ENCODE data around the gene UMPS.

Gene UMPS

GRCh38 chr3:124763644-124764358 is 33.5 kb downstream of the UMPS start:
- Histone ChIP-seq H3K9ac (ENCODE audit: low read length) (no peak overlapping the region), H3K4me3 (ENCODE audit: low read depth, low read length) (no peak overlapping the region), H3K27me3 (ENCODE audit: control insufficient read depth, insufficient read depth, low read length) (no peaks in the 10 kb centered on the region), H3K27ac (ENCODE audit: low read depth, low read length) (no peak overlapping the region), H3K4me1 (ENCODE audit: control insufficient read depth, insufficient read depth, low read length) (peaks cover 19% of the 10 kb centered on the region; the same call in 1 of the 2 replicates), H3K36me3 (ENCODE audit: control insufficient read depth, insufficient read depth, low read length) (peaks cover 67% of the 10 kb centered on the region), H3K9me3 (ENCODE audit: control insufficient read depth, insufficient read depth, low read depth, low read length) (no peaks in the 10 kb centered on the region)

GRCh38 chr3:124764746-124765145 is 34.5 kb downstream of the UMPS start:
- Histone ChIP-seq H3K4me1 (ENCODE audit: control insufficient read depth, insufficient read depth, low read length) (peaks cover 12% of the 10 kb centered on the region; the same call in 1 of the 2 replicates), H3K9me3 (ENCODE audit: control insufficient read depth, insufficient read depth, low read depth, low read length) (no peaks in the 10 kb centered on the region), H3K36me3 (ENCODE audit: control insufficient read depth, insufficient read depth, low read length) (peaks cover 76% of the 10 kb centered on the region)

GRCh38 chr3:124765197-124765840 is 35.1 kb downstream of the UMPS start:
- Histone ChIP-seq H3K36me3 (ENCODE audit: control insufficient read depth, insufficient read depth, low read length) (peaks cover 82% of the 10 kb centered on the region), H3K9me3 (ENCODE audit: control insufficient read depth, insufficient read depth, low read depth, low read length) (no peaks in the 10 kb centered on the region), H3K9ac (ENCODE audit: low read length) (no peak overlapping the region), H3K27me3 (ENCODE audit: control insufficient read depth, insufficient read depth, low read length) (no peaks in the 10 kb centered on the region), H3K4me3 (ENCODE audit: low read depth, low read length) (no peak overlapping the region), H3K27ac (ENCODE audit: low read depth, low read length) (no peak overlapping the region), H3K4me1 (ENCODE audit: control insufficient read depth, insufficient read depth, low read length) (peaks cover 12% of the 10 kb centered on the region; the same call in 1 of the 2 replicates)

More at GRCh38 chr3:124764746-124765145, 34.5 kb downstream of the UMPS start:
- Histone ChIP-seq H3K4me3 (ENCODE audit: low read depth, low read length) (no peak overlapping the region), H3K27me3 (ENCODE audit: control insufficient read depth, insufficient read depth, low read length) (no peaks in the 10 kb centered on the region), H3K27ac (ENCODE audit: low read depth, low read length) (no peak overlapping the region), H3K9ac (ENCODE audit: low read length) (no peak overlapping the region)

DNA sequence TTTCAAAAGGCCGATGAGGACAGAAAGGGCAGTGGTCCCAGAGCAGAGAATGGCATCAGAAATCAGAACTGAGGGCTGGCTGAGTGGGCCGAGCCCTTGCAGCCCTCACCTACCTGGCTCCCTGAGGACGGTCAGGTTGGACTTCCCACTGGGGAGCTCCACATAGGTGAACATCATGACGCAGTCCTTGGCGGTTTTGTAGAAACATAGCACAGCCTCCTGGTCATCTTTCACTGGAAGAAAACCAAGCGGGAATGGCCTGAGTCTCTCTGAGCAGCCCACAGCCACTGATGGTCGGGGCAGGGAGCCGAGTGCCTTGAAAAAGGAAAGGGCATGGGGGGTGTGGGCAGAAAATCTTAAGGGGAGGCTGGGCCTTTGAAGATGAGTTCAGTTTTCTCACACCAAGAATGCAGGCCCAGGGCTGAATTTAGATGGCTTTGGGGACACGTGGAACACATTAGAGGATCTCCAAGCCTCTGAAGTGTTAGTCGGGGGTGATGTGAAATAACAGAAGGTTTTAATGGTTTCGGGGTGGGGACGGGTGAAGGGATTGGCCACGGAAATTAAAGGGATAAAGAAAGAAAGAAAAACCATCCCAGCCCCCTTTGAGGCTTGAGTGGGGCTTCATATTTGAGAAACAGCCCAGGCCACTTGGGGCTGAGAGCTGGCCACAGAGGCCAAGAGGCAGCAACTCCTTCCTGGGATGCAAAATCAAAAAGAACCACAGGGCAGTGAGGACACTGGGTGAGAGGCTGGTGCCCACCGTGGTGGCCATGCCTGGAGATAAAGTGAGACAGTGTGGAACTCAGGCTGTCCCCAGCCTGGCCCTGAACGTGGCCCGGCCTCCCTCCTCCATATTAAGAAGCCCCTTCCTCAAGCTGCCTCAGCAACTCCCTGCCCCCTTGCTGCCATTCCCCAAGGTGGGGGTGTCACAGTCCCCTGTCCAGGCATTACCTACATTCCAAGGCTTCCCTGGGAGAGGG is 36.2 kb downstream of the UMPS start:
- no peaks in the 10 kb centered on the region for H3K9me3 ChIP-seq (ENCODE audit: control insufficient read depth, insufficient read depth, low read depth, low read length)
- no peak overlapping the region for H3K9ac ChIP-seq (ENCODE audit: low read length)
- H3K4me3 ChIP-seq (ENCODE audit: low read depth, low read length) = no peak overlapping the region
- H3K27ac ChIP-seq (ENCODE audit: low read depth, low read length) = no peak overlapping the region
- no peaks in the 10 kb centered on the region for H3K27me3 ChIP-seq (ENCODE audit: control insufficient read depth, insufficient read depth, low read length)
- H3K4me1 ChIP-seq (ENCODE audit: control insufficient read depth, insufficient read depth, low read length) = peaks cover 16% of the 10 kb centered on the region; the same call in 1 of the 2 replicates
- peaks cover 91% of the 10 kb centered on the region for H3K36me3 ChIP-seq (ENCODE audit: control insufficient read depth, insufficient read depth, low read length)

- H3K4me1 ChIP-seq (ENCODE audit: control insufficient read depth, insufficient read depth, low read length) = peaks cover 22% of the 10 kb centered on the region; the same call in 1 of the 2 replicates
- no peak overlapping the region for H3K27ac ChIP-seq (ENCODE audit: low read depth, low read length)
- H3K27me3 ChIP-seq (ENCODE audit: control insufficient read depth, insufficient read depth, low read length) = no peaks in the 10 kb centered on the region
- no peaks in the 10 kb centered on the region for H3K9me3 ChIP-seq (ENCODE audit: control insufficient read depth, insufficient read depth, low read depth, low read length)
- H3K9ac ChIP-seq (ENCODE audit: low read length) = no peak overlapping the region
- H3K36me3 ChIP-seq (ENCODE audit: control insufficient read depth, insufficient read depth, low read length) = peaks cover 96% of the 10 kb centered on the region
- H3K4me3 ChIP-seq (ENCODE audit: low read depth, low read length) = no peak overlapping the region
Observed at GRCh38 chr3:124767264-124767663, 37.0 kb downstream of the UMPS start.

DNA sequence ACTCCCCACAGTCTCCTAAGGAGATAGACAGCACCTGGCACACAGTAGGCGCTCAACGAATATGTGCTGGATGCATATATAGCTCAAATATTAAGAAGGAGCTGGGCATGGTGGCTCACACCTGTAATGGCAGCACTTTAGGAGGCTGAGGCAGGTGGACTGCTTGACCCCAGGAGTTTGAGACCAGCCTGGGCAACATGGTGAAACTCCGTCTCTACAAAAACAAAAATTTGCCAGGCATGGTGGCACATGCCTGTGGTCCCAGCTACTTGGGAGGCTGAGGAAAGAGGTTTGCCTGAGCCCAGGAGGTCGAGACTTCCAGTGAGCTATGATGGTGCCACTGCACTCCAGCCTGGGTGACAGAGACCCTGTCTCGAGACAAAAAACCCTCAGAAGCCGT is 37.4 kb downstream of the UMPS start:
- H3K36me3 ChIP-seq (ENCODE audit: control insufficient read depth, insufficient read depth, low read length) = peaks cover 96% of the 10 kb centered on the region

DNA sequence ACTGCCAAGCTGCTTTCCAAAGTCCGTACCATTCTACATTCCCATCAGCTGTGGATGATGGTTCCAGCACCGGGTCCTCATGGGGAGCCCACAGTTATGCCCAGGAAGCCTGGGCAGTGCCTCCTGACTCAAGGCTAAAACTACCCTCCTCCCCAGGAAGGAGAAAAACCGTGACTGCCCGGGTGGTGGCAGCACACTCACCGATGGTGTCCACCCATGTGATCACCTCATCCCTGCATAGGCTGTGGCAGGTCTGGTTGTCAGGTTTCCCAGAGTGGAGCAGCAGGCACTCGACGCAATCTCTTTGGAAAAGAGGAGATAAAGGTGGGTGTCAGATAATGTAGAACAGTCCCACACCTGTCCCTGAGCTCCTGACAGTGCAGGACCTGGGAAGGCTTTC is 38.6 kb downstream of the UMPS start:
- Histone ChIP-seq H3K4me3 (ENCODE audit: low read depth, low read length) (no peak overlapping the region), H3K36me3 (ENCODE audit: control insufficient read depth, insufficient read depth, low read length) (peaks cover 94% of the 10 kb centered on the region), H3K27me3 (ENCODE audit: control insufficient read depth, insufficient read depth, low read length) (no peaks in the 10 kb centered on the region), H3K9me3 (ENCODE audit: control insufficient read depth, insufficient read depth, low read depth, low read length) (no peaks in the 10 kb centered on the region), H3K4me1 (ENCODE audit: control insufficient read depth, insufficient read depth, low read length) (peaks cover 27% of the 10 kb centered on the region; the same call in 1 of the 2 replicates), H3K9ac (ENCODE audit: low read length) (no peak overlapping the region), H3K27ac (ENCODE audit: low read depth, low read length) (no peak overlapping the region)

More for the DNA sequence above, 37.4 kb downstream of the UMPS start:
- Histone ChIP-seq H3K9me3 (ENCODE audit: control insufficient read depth, insufficient read depth, low read depth, low read length) (no peaks in the 10 kb centered on the region), H3K4me3 (ENCODE audit: low read depth, low read length) (no peak overlapping the region), H3K4me1 (ENCODE audit: control insufficient read depth, insufficient read depth, low read length) (peaks cover 27% of the 10 kb centered on the region; the same call in 1 of the 2 replicates), H3K9ac (ENCODE audit: low read length) (no peak overlapping the region), H3K27me3 (ENCODE audit: control insufficient read depth, insufficient read depth, low read length) (no peaks in the 10 kb centered on the region), H3K27ac (ENCODE audit: low read depth, low read length) (no peak overlapping the region)

DNA sequence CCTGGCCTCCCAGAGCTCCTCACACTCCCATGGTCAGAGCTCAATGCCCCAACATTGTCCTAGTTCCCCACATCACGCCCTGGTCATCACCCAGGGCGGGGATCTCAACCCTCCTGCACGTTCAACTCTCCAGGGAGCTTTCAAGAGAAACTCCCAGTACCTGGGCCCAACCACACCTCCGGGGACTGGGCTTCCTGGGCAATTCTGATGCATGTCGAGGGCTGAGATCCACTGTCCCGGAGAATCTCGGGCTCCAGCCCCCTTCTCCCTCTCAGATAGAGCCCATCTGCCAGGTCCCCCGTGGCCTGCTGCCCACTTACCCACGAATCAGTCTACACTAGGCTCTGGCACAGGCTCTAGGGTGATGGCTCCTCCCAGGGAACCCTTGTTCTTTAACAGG is 39.2 kb downstream of the UMPS start:
- Histone ChIP-seq H3K9ac (ENCODE audit: low read length) (no peak overlapping the region), H3K4me1 (ENCODE audit: control insufficient read depth, insufficient read depth, low read length) (peaks cover 33% of the 10 kb centered on the region; the same call in 1 of the 2 replicates), H3K27ac (ENCODE audit: low read depth, low read length) (no peak overlapping the region)

DNA sequence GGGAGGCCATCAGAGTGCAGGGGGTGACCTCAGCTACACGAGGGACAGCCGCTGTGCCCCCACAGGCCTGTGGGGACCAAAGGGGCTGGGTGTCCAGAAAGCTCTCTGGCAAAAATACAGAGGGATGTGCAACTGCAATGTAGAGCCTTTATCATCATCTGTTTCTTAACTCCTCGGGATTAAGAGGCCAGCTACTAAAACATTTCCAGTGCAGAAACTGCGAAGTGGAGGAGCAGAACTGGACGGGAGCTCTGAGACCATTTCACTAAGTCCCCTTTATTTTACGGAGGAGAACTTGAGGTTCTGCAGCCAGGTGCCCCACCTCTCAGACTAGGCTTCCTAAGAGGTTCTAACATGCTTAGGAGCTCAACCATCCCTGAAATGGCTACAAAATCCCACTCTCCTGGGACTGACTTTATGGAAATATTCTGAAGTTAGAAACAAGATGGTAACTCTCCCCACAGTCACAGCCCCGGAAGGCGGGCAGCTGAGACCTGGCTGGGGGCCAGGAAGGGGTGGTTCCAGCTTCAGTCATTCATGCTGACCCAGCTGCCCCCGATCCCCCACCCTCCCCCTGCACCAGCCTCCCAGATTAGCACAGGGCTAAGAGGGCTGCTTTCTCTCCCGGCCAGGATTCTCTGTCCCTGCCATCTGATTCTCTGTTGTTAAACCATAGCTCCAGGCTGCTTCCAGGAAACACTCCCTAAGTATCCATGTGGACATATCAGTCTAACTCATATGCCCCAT is 40.3 kb downstream of the UMPS start:
- peaks cover 88% of the 10 kb centered on the region for H3K36me3 ChIP-seq (ENCODE audit: control insufficient read depth, insufficient read depth, low read length)
- H3K9me3 ChIP-seq (ENCODE audit: control insufficient read depth, insufficient read depth, low read depth, low read length) = no peaks in the 10 kb centered on the region
- H3K27ac ChIP-seq (ENCODE audit: low read depth, low read length) = peak overlapping the region; percentile 60
- no peak overlapping the region for H3K4me3 ChIP-seq (ENCODE audit: low read depth, low read length)
- peaks cover 43% of the 10 kb centered on the region for H3K4me1 ChIP-seq (ENCODE audit: control insufficient read depth, insufficient read depth, low read length)
- no peak overlapping the region for H3K9ac ChIP-seq (ENCODE audit: low read length)
- H3K27me3 ChIP-seq (ENCODE audit: control insufficient read depth, insufficient read depth, low read length) = no peaks in the 10 kb centered on the region

More for the DNA sequence above, 39.2 kb downstream of the UMPS start:
- H3K4me3 ChIP-seq (ENCODE audit: low read depth, low read length) = no peak overlapping the region
- H3K9me3 ChIP-seq (ENCODE audit: control insufficient read depth, insufficient read depth, low read depth, low read length) = no peaks in the 10 kb centered on the region
- H3K27me3 ChIP-seq (ENCODE audit: control insufficient read depth, insufficient read depth, low read length) = no peaks in the 10 kb centered on the region
- peaks cover 93% of the 10 kb centered on the region for H3K36me3 ChIP-seq (ENCODE audit: control insufficient read depth, insufficient read depth, low read length)

DNA sequence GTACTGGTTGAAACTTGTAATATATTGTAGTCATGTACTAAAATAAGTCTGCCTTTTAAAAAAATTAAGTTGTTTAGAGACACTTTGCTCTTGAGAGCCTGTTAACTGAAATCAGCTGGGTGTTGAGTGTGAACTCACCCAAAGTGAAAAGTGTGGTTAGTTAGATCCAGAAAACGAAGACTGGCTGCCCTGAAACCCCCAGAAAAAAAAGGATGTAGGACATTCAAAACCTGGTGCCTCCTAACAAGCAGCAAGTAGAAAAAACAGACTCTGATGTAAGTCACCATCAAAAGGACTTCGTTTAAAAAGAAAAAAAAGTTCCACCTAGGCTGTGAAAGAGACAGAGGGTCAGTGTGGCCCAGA is 40.8 kb downstream of the UMPS start:
- Histone ChIP-seq H3K36me3 (ENCODE audit: control insufficient read depth, insufficient read depth, low read length) (peaks cover 88% of the 10 kb centered on the region), H3K9ac (ENCODE audit: low read length) (no peak overlapping the region), H3K27me3 (ENCODE audit: control insufficient read depth, insufficient read depth, low read length) (no peaks in the 10 kb centered on the region), H3K9me3 (ENCODE audit: control insufficient read depth, insufficient read depth, low read depth, low read length) (no peaks in the 10 kb centered on the region), H3K4me3 (ENCODE audit: low read depth, low read length) (no peak overlapping the region), H3K27ac (ENCODE audit: low read depth, low read length) (peak overlapping the region; percentile 60; the same call in 1 of the 2 replicates), H3K4me1 (ENCODE audit: control insufficient read depth, insufficient read depth, low read length) (peaks cover 49% of the 10 kb centered on the region)

Measured in HUES6 (cell line).